ENCODE results near the gene MUSK.

MUSK gene

DNA sequence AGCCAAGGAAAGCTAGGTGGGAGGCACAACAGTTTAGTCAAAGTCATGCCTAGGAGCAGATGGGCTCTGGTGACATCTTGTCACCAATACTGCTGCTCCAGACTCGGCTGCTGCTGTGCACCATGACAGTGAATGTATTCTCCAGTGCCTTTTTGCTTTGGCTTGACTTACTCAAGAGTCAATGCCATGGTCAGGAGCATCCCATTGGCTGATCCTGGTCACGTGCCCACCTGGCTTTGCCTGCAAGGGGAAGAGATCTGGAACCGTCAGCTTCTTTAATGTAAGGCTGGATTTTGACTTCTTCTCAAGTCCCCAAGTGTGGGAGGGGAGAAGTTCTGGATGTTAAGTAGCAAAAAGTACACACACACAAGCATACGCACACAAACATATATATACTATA is 19.9 kb upstream of the MUSK start:
- DNase-seq: no peak
- TF ChIP-seq EZH2 (IDR thresholded peaks at IDR 0.05; ENCODE audit: borderline replicate concordance, low read depth, low read length, severe bottlenecking) (no peak), CTCF (IDR thresholded peaks at IDR 0.05; ENCODE audit: borderline replicate concordance, extremely low read depth, low read length, poor library complexity, severe bottlenecking) (no peak)

DNA sequence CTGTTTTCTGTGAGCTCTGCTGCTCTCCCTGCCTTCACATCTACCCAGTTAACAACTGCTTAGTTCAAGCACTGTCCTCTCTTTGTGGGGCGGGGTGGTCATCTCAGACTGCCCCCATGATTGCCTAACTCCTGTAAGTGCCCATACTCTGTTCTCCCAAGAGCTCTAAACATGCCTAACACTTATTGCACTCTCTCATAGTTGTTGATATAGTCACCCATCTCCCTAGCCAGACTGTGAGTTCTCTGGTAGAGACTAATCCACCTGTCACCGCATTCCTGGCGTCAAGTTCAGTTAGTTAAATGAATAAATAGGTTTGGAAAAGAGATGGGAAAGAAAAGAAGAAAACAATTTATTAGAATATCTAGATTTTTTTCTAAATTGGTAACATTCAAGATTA is 18.3 kb upstream of the MUSK start:
- no peaks in the 10 kb centered on the region for H3K4me1 ChIP-seq (ENCODE audit: insufficient read depth, low read length)
- no peak for DNase-seq
- H3K27ac ChIP-seq (ENCODE audit: low read length): no peak overlapping the region
- H3K4me3 ChIP-seq (ENCODE audit: low read depth in 1 of 2, low read length in 2 of 2): no peak overlapping the region
- H3K79me2 ChIP-seq (ENCODE audit: insufficient read depth, low read length): no peaks in the 10 kb centered on the region
- TF ChIP-seq CTCF (IDR thresholded peaks at IDR 0.05; ENCODE audit: borderline replicate concordance, extremely low read depth, low read length, poor library complexity, severe bottlenecking) (no peak), EZH2 (IDR thresholded peaks at IDR 0.05; ENCODE audit: borderline replicate concordance, low read depth, low read length, severe bottlenecking) (no peak)
- no peaks in the 10 kb centered on the region for H3K36me3 ChIP-seq (ENCODE audit: insufficient read depth, low read length)
- no peak overlapping the region for H3K4me2 ChIP-seq (ENCODE audit: insufficient read depth, low read length)
- H2AFZ ChIP-seq (ENCODE audit: low read depth, low read length): no peak overlapping the region
- H3K9me3 ChIP-seq (ENCODE audit: insufficient read depth, low read length, severe bottlenecking): no peaks in the 10 kb centered on the region
- H4K20me1 ChIP-seq (ENCODE audit: insufficient read depth, low read length): no peaks in the 10 kb centered on the region
- H3K27me3 ChIP-seq (ENCODE audit: insufficient read depth, low read length, poor library complexity): no peaks in the 10 kb centered on the region
- H3K9ac ChIP-seq (ENCODE audit: low read depth, low read length): no peak overlapping the region
- no peak for ATAC-seq (ENCODE audit: insufficient read depth, low read depth)

More for the DNA sequence above, 19.9 kb upstream of the MUSK start:
- Histone ChIP-seq H3K9me3 (ENCODE audit: insufficient read depth, low read length, severe bottlenecking) (no peaks in the 10 kb centered on the region), H3K4me2 (ENCODE audit: insufficient read depth, low read length) (no peak overlapping the region), H3K36me3 (ENCODE audit: insufficient read depth, low read length) (no peaks in the 10 kb centered on the region), H3K4me1 (ENCODE audit: insufficient read depth, low read length) (no peaks in the 10 kb centered on the region), H3K27ac (ENCODE audit: low read length) (no peak overlapping the region), H4K20me1 (ENCODE audit: insufficient read depth, low read length) (no peaks in the 10 kb centered on the region), H3K79me2 (ENCODE audit: insufficient read depth, low read length) (no peaks in the 10 kb centered on the region), H2AFZ (ENCODE audit: low read depth, low read length) (no peak overlapping the region), H3K27me3 (ENCODE audit: insufficient read depth, low read length, poor library complexity) (no peaks in the 10 kb centered on the region), H3K4me3 (ENCODE audit: low read depth in 1 of 2, low read length in 2 of 2) (no peak overlapping the region), H3K9ac (ENCODE audit: low read depth, low read length) (no peak overlapping the region)
- no peak for ATAC-seq (ENCODE audit: insufficient read depth, low read depth)

DNA sequence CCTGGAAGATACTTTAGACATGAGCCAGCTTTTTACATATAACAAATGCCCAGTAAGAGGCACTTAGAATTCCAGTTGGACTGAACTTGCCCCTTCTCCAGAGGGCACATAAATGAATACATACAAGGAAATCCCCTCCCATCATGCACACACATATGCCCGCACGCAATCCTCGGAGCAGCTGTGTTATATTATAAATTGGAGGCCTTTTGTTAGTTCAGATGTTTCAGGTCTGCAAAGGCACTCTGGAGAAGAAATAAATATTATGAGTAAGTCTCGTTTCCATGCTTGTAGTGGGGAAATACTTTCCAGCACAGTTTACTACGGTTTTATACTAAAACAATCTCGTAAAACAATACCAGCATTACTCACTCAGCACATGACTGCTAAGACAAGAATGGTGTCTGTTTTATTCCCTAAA is 17.6 kb upstream of the MUSK start:
- no peak overlapping the region for H2AFZ ChIP-seq (ENCODE audit: low read depth, low read length)
- no peaks in the 10 kb centered on the region for H3K9me3 ChIP-seq (ENCODE audit: insufficient read depth, low read length, severe bottlenecking)
- DNase-seq: no peak
- no peak overlapping the region for H3K27ac ChIP-seq (ENCODE audit: low read length)
- TF ChIP-seq EZH2 (IDR thresholded peaks at IDR 0.05; ENCODE audit: borderline replicate concordance, low read depth, low read length, severe bottlenecking) (no peak), CTCF (IDR thresholded peaks at IDR 0.05; ENCODE audit: borderline replicate concordance, extremely low read depth, low read length, poor library complexity, severe bottlenecking) (no peak)
- H3K4me3 ChIP-seq (ENCODE audit: low read depth in 1 of 2, low read length in 2 of 2): no peak overlapping the region
- H3K79me2 ChIP-seq (ENCODE audit: insufficient read depth, low read length): no peaks in the 10 kb centered on the region
- H4K20me1 ChIP-seq (ENCODE audit: insufficient read depth, low read length): no peaks in the 10 kb centered on the region
- no peak overlapping the region for H3K4me2 ChIP-seq (ENCODE audit: insufficient read depth, low read length)
- H3K9ac ChIP-seq (ENCODE audit: low read depth, low read length): no peak overlapping the region
- no peak for ATAC-seq (ENCODE audit: insufficient read depth, low read depth)
- H3K27me3 ChIP-seq (ENCODE audit: insufficient read depth, low read length, poor library complexity): no peaks in the 10 kb centered on the region
- no peaks in the 10 kb centered on the region for H3K36me3 ChIP-seq (ENCODE audit: insufficient read depth, low read length)
- no peaks in the 10 kb centered on the region for H3K4me1 ChIP-seq (ENCODE audit: insufficient read depth, low read length)
